ENCODE data around the gene SRRT. TPM values are rescaled to one million over a fixed set of nuclear protein-coding genes. Genes with fewer than 3 reads are reported as not detected.

The SRRT gene
- total and polyA plus RNA-seq, 7 donors = 31.8 to 106 (median 45.6) TPM

- Histone ChIP-seq H3K4me3 (peak overlapping the region in 2 of 4 donors; percentile 87 to 89), H3K36me3 (peaks cover 0 to 27% (median 15%) of the 10 kb centered on the region in 4 donors), H3K9me3 (no peaks in the 10 kb centered on the region), H3K4me1 (peaks cover 0 to 38% (median 34%) of the 10 kb centered on the region in 4 donors), H3K27me3 (no peaks in the 10 kb centered on the region), H3K27ac (peak overlapping the region; percentile 95 to 97 (median 96))
- TF ChIP-seq POLR2A (IDR thresholded peaks at IDR 0.05) (no peak), EP300 (IDR thresholded peaks at IDR 0.05) (no peak), POLR2AphosphoS5 (IDR thresholded peaks at IDR 0.05) (no peak)
- TF ChIP-seq, protein P1, sequence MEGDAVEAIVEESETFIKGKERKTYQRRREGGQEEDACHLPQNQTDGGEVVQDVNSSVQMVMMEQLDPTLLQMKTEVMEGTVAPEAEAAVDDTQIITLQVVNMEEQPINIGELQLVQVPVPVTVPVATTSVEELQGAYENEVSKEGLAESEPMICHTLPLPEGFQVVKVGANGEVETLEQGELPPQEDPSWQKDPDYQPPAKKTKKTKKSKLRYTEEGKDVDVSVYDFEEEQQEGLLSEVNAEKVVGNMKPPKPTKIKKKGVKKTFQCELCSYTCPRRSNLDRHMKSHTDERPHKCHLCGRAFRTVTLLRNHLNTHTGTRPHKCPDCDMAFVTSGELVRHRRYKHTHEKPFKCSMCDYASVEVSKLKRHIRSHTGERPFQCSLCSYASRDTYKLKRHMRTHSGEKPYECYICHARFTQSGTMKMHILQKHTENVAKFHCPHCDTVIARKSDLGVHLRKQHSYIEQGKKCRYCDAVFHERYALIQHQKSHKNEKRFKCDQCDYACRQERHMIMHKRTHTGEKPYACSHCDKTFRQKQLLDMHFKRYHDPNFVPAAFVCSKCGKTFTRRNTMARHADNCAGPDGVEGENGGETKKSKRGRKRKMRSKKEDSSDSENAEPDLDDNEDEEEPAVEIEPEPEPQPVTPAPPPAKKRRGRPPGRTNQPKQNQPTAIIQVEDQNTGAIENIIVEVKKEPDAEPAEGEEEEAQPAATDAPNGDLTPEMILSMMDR (IDR thresholded peaks at IDR 0.05) = no peak
- no peak for DNase-seq
- intact Hi-C loops (cut with DNase I) = loop anchor here (5.0 to 10.0 kb wide), 2 partner anchors 158 to 391 kb away; partner anchors contain the start of genes POP7 and TSC22D4
- WGBS, 2 donors = 79 to 82% methylated on average over 17 of the region's 17 CpGs
Observed at GRCh38 chr7:100865372-100865911, 9.5 kb upstream of the SRRT start.

- Histone ChIP-seq H3K9me3 (no peaks in the 10 kb centered on the region), H3K27ac (peak overlapping the region; percentile 95 to 97 (median 96)), H3K4me1 (peaks cover 0 to 38% (median 34%) of the 10 kb centered on the region in 4 donors), H3K4me3 (peak overlapping the region; percentile 73 to 89 (median 82)), H3K36me3 (peaks cover 0 to 27% (median 14%) of the 10 kb centered on the region in 4 donors), H3K27me3 (no peaks in the 10 kb centered on the region)
- 17 to 57% methylated on average over 46 of the region's 46 CpGs for WGBS, 2 donors
- TF ChIP-seq POLR2A (IDR thresholded peaks at IDR 0.05) (peak in 1 of 2 donors; percentile 15), POLR2AphosphoS5 (IDR thresholded peaks at IDR 0.05) (peak in 3 of 4 donors; percentile 45 to 71 (median 58))
- TF ChIP-seq, protein P1 (IDR thresholded peaks at IDR 0.05) = no peak
- DNase-seq = peak; percentile 95
- intact Hi-C loops (cut with DNase I) = loop anchor here (5.0 to 10.0 kb wide), 2 partner anchors 159 to 391 kb away; partner anchors contain the start of genes POP7 and TSC22D4
Observed at GRCh38 chr7:100865938-100866728, 8.8 kb upstream of the SRRT start.

DNA sequence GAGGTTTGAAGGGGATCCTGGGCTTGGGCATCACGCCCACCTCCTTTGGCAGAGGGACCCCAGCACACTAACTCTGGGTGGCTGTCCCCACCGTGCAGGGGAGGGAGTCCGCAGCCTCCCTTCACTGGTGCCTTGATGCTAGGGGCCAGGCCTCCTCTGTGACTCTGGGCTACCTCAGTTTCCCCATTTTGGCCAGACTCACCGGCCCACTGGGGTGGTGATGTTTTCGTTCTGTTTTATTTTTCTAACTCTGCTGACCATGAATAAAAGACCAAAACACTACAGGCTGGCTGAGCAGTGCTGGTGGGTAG, 8.2 kb upstream of the SRRT start:
- H3K4me1 ChIP-seq = peaks cover 0 to 38% (median 34%) of the 10 kb centered on the region in 4 donors
- no peaks in the 10 kb centered on the region for H3K9me3 ChIP-seq
- peak overlapping the region; percentile 73 to 89 (median 82) for H3K4me3 ChIP-seq
- 27 to 52% methylated on average over 5 of the region's 5 CpGs for WGBS, 2 donors
- H3K27ac ChIP-seq = peak overlapping the region; percentile 95 to 97 (median 96)
- no peak for TF ChIP-seq EP300 (IDR thresholded peaks at IDR 0.05)
- no peak for TF ChIP-seq POLR2AphosphoS5 (IDR thresholded peaks at IDR 0.05)
- TF ChIP-seq, protein P1 (IDR thresholded peaks at IDR 0.05) = no peak
- no peak for TF ChIP-seq POLR2A (IDR thresholded peaks at IDR 0.05)
- DNase-seq = no peak
- intact Hi-C loops (cut with DNase I) = loop anchor here (5.0 to 10.0 kb wide), 2 partner anchors 159 to 392 kb away; partner anchors contain the start of genes POP7 and TSC22D4
- no peaks in the 10 kb centered on the region for H3K27me3 ChIP-seq
- H3K36me3 ChIP-seq = peaks cover 0 to 27% (median 15%) of the 10 kb centered on the region in 4 donors

DNA sequence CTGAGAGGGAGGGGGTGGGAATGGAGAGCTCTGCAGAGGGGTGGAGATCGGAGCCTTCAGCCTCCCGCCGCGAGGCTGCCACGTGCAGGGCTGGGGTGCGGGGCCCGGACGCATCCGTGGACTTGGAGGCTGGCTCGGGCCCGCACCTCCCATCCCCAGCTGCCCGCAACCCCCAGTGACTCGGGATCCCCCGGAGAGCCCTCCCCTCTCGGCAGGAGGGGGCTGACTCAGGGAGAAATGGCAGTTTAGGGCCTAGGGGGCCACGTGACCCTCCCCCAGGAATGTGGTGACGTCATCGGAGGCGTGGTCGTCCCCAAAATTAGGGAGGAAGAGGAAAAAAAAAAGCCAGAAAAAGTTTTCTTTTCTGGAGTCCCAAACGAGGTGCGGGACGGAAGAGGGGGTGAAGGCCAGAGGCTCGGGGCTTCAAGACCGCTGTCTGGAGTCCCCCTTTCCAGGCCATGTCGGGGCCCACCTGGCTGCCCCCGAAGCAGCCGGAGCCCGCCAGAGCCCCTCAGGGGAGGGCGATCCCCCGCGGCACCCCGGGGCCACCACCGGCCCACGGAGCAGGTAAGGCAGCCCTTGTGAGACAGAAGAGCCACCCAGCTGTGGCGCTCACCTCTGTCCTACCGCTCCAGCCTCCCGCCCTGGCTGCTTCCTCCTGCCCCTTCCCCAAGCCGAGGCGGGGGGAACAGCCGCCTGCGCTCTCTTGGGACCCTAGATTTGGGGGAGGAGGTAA, 7.7 kb upstream of the SRRT start, which contains the start of gene TRIP6:
Gene TRIP6, plus strand, starts transcription at position 348 of the 736 bp plus-strand sequence. Its CDS starts 111 bp downstream, at position 459.
- Histone ChIP-seq H3K27ac (peak within 1 kb of the TSS; percentile 95 to 97 (median 96)), H3K27me3 (no peaks in the 10 kb centered on the region), H3K4me3 (peak within 1 kb of the TSS; percentile 73 to 89 (median 82)), H3K4me1 (peaks cover 0 to 38% (median 34%) of the 10 kb centered on the region in 4 donors), H3K36me3 (peaks cover 0 to 27% (median 17%) of the 10 kb centered on the region in 4 donors), H3K9me3 (no peaks in the 10 kb centered on the region)
- TF ChIP-seq, protein P1 (IDR thresholded peaks at IDR 0.05) = no peak
- TF ChIP-seq POLR2A (IDR thresholded peaks at IDR 0.05) = peak in 1 of 2 donors; percentile 24
- peak in 1 of 4 donors; percentile 59 for TF ChIP-seq EP300 (IDR thresholded peaks at IDR 0.05)
- TF ChIP-seq POLR2AphosphoS5 (IDR thresholded peaks at IDR 0.05) = peak; percentile 59 to 83 (median 77)
- WGBS, 2 donors = 1 to 2% methylated on average over 42 of the region's 42 CpGs
- intact Hi-C loops (cut with DNase I) = loop anchor here (5.0 to 10.0 kb wide), 2 partner anchors 160 to 392 kb away; partner anchors contain the start of genes POP7 and TSC22D4
- DNase-seq = peak; percentile 96

Data from sigmoid colon (tissue), 7 donors.